SK-N-SH (cell line): Measurements from ENCODE around the gene TBC1D16. TPM values are rescaled to one million over a fixed set of nuclear protein-coding genes. Genes with fewer than 3 reads are reported as not detected.

Experiments used
- CTCF ChIA-PET: fragments of 300-600, 350-600 bp; formaldehyde crosslinking; extraction: SDS; loops from one replicate; lab custom pipeline; 2021; lab: Yijun Ruan, JAX
- POLR2A ChIA-PET: fragments of 350-600 bp; sonication (Branson Sonifier 250); formaldehyde crosslinking; extraction: SDS; loops from one replicate; lab custom pipeline; 2020; ENCODE audit warnings: antibody characterized with exemption, inconsistent platforms; lab: Yijun Ruan, JAX
- DNase-seq: peaks from one replicate; pipeline ENCODE4 v3.0.0; 2012
- H2AFZ ChIP-seq: fragments of 200-600 bp; sonication (generic); 2 replicates; pipeline ENCODE4 v1.8.1; 2016; ENCODE audit warnings: antibody characterized with exemption, mild to moderate bottlenecking, low read depth
- H3F3A ChIP-seq: fragments of 200-600 bp; sonication (generic); replicated peaks from 2 replicates; pipeline ENCODE3; 2016; ENCODE audit warnings: antibody characterized with exemption, mild to moderate bottlenecking; ENCODE audit not compliant: insufficient read depth
- H3K27ac ChIP-seq, 2 experiments: fragments of 200-500 bp in 1 of 2; fragments of 200-600 bp in 1 of 2; sonication (Bioruptor generic) in 1 of 2; sonication (generic), shearing (Covaris generic) in 1 of 2; 2 replicates each; pipeline versions ENCODE4 v1.5.1 to v1.6.1; 2014 to 2016; ENCODE audit warnings: low read depth in 2 of 2, inconsistent platforms in 1 of 2, low read length in 1 of 2, mild to moderate bottlenecking in 1 of 2, mixed read lengths in 1 of 2
- H3K27me3 ChIP-seq: fragments of 200-600 bp; sonication (generic), shearing (Covaris generic); 2 replicates; pipeline ENCODE4 v1.6.1; 2016; ENCODE audit warnings: mixed run types; ENCODE audit not compliant: insufficient read depth
- H3K36me3 ChIP-seq, 2 experiments: fragments of 200-500 bp in 1 of 2; fragments of 200-600 bp in 1 of 2; sonication (Bioruptor generic) in 1 of 2; sonication (generic) in 1 of 2; replicated peaks in 1 of 2; 2 replicates each; pipeline versions ENCODE3 to v1.5.1; 2014 to 2016; ENCODE audit warnings: low read length in 1 of 2, mild to moderate bottlenecking in 1 of 2; ENCODE audit not compliant: insufficient read depth in 2 of 2, control insufficient read depth in 1 of 2
- H3K4me1 ChIP-seq, 2 experiments: fragments of 200-500 bp in 1 of 2; fragments of 200-600 bp in 1 of 2; sonication (Bioruptor generic) in 1 of 2; sonication (generic), shearing (Covaris generic) in 1 of 2; 2 replicates each; pipeline versions ENCODE4 v1.5.1 to v1.6.1; 2014 to 2016; ENCODE audit warnings: low read depth in 1 of 2, low read length in 1 of 2, mixed run types in 1 of 2; ENCODE audit not compliant: insufficient read depth in 2 of 2, control insufficient read depth in 1 of 2
- H3K4me2 ChIP-seq: fragments of 200-600 bp; sonication (generic), shearing (Covaris generic); 2 replicates; pipeline ENCODE4 v1.6.1; 2017; ENCODE audit warnings: mixed run types
- H3K4me3 ChIP-seq, 2 experiments: fragments of 200-500 bp in 1 of 2; fragments of 200-600 bp in 1 of 2; sonication (Bioruptor generic) in 1 of 2; sonication (generic), shearing (Covaris generic) in 1 of 2; 2 replicates each; pipeline versions ENCODE4 v1.5.1 to v1.8.1; 2014 to 2016; ENCODE audit warnings: low read depth in 2 of 2, inconsistent platforms in 1 of 2, low read length in 1 of 2, mild to moderate bottlenecking in 1 of 2, mixed read lengths in 1 of 2, moderate library complexity in 1 of 2
- H3K79me2 ChIP-seq: fragments of 200-600 bp; sonication (generic); 2 replicates; pipeline ENCODE4 v1.8.1; 2017; ENCODE audit warnings: mild to moderate bottlenecking; ENCODE audit not compliant: insufficient read depth
- H3K9ac ChIP-seq: fragments of 200-600 bp; sonication (generic); 2 replicates; pipeline ENCODE4 v1.6.1; 2017; ENCODE audit warnings: mixed run types
- H3K9me2 ChIP-seq: fragments of 200-600 bp; sonication (generic); 2 replicates; pipeline ENCODE4 v1.6.1; 2017; ENCODE audit warnings: mixed run types
- H3K9me3 ChIP-seq: fragments of 200-600 bp; sonication (generic); 2 replicates; pipeline ENCODE4 v1.6.1; 2017; ENCODE audit warnings: mixed run types, mild to moderate bottlenecking, moderate library complexity
- H4K20me1 ChIP-seq: fragments of 200-600 bp; sonication (generic); 2 replicates; pipeline ENCODE4 v1.6.1; 2017; ENCODE audit warnings: mild to moderate bottlenecking, mixed run types; ENCODE audit not compliant: insufficient read depth
- GABPA ChIP-seq: IDR thresholded peaks from 2 replicates; pipeline ENCODE4 v1.4.0; 2012; ENCODE audit warnings: low read depth, mild to moderate bottlenecking
- GATA2 ChIP-seq: sonication (generic); formaldehyde crosslinking; IDR thresholded peaks from 2 replicates; pipeline ENCODE4 v1.5.0; 2020; ENCODE audit warnings: mild to moderate bottlenecking, missing genetic modification reagents
- JUND ChIP-seq: IDR thresholded peaks from 2 replicates; pipeline ENCODE4 v1.4.0; 2012
- MEF2A ChIP-seq: IDR thresholded peaks from 2 replicates; pipeline ENCODE4 v1.4.0; 2012; ENCODE audit warnings: low read depth, borderline replicate concordance
- PBX3 ChIP-seq: IDR thresholded peaks from 2 replicates; pipeline ENCODE4; 2012
- POLR2AphosphoS5 ChIP-seq: IDR thresholded peaks from 2 replicates; pipeline ENCODE4 v1.6.1; 2012; ENCODE audit warnings: low read depth, low read length
- RAD21 ChIP-seq: IDR thresholded peaks from 2 replicates; pipeline ENCODE4 v1.6.1; 2012; ENCODE audit warnings: mild to moderate bottlenecking, low read length
- RCOR1 ChIP-seq: fragments of 150-350 bp; IDR thresholded peaks from 2 replicates; pipeline ENCODE4 v1.6.1; 2017; ENCODE audit warnings: antibody characterized with exemption, low read length
- REST ChIP-seq: IDR thresholded peaks from 2 replicates; pipeline ENCODE4 v1.6.1; 2012; ENCODE audit warnings: mild to moderate bottlenecking, low read depth, low read length, moderate library complexity
- RFX5 ChIP-seq: IDR thresholded peaks from 2 replicates; pipeline ENCODE4 v1.6.1; 2012; ENCODE audit warnings: mild to moderate bottlenecking, improper control_type of control experiment, low read length
- RXRA ChIP-seq: IDR thresholded peaks from 2 replicates; pipeline ENCODE4 v1.4.0; 2012; ENCODE audit warnings: low read depth, mild to moderate bottlenecking, borderline replicate concordance
- SIN3A ChIP-seq: IDR thresholded peaks from 2 replicates; pipeline ENCODE4 v1.6.1; 2012; ENCODE audit warnings: low read depth, mild to moderate bottlenecking, low read length, moderate library complexity, borderline replicate concordance
- SMC3 ChIP-seq: IDR thresholded peaks from 2 replicates; pipeline ENCODE4 v1.6.1; 2012; ENCODE audit warnings: low read depth, low read length, improper control_type of control experiment
- USF1 ChIP-seq: IDR thresholded peaks from 2 replicates; pipeline ENCODE4 v1.4.0; 2012; ENCODE audit warnings: low read depth, borderline replicate concordance
- WGBS: methylation state at CpG from one replicate; pipeline ENCODE4 v1.1.6; 2017; ENCODE audit warnings: low lambda C conversion rate; 5-methylcytosine and 5-hydroxymethylcytosine counted together
- polyA plus RNA-seq, 3 experiments: library from polyadenylated mRNA; depleted of rRNA; stranded (reverse); fragments of >200 nt; gene quantifications; 2 replicates each; pipeline ENCODE4 v1.2.3, GENCODE V29; 2012

TBC1D16 gene
- polyA plus RNA-seq, 1 of the 3 experiments (the other 2 are of a cell fraction): 14.5 TPM

- H3K79me2 ChIP-seq: no peaks in the 10 kb centered on the region
- no peaks in the 10 kb centered on the region for H3K27me3 ChIP-seq
- H3K9ac ChIP-seq: no peak overlapping the region
- POLR2A ChIA-PET: interaction anchor here (0.6 kb wide), 1 partner anchor 8 kb away, joined by 3 read pairs; no protein-coding TSS in a partner anchor
- peaks cover 14% of the 10 kb centered on the region for H4K20me1 ChIP-seq
- no peak overlapping the region for H2AFZ ChIP-seq
- no peak overlapping the region for H3K4me3 ChIP-seq
- TF ChIP-seq RCOR1: no peak
- TF ChIP-seq MEF2A: no peak
- no peak for TF ChIP-seq RXRA
- TF ChIP-seq JUND: no peak
- TF ChIP-seq GATA2 (CRISPR knock-in tag): no peak
- no peak for TF ChIP-seq PBX3
- no peak for TF ChIP-seq USF1
- no peak for TF ChIP-seq SMC3
- no peak for TF ChIP-seq SIN3A
- TF ChIP-seq RAD21: no peak
- no peak for TF ChIP-seq POLR2AphosphoS5
- no peak for TF ChIP-seq REST
- TF ChIP-seq GABPA: no peak
- no peak for TF ChIP-seq RFX5
- no peaks in the 10 kb centered on the region for H3K9me3 ChIP-seq
- H3F3A ChIP-seq: no peaks in the 10 kb centered on the region
- DNase-seq: peak; percentile 40
- no peaks in the 10 kb centered on the region for H3K9me2 ChIP-seq
- CTCF ChIA-PET: interaction anchor here (0.6 to 1.2 kb wide), 4 partner anchors 21 to 202 kb away, joined by 3 read pairs; no protein-coding TSS in a partner anchor
- no peak overlapping the region for H3K4me2 ChIP-seq
- H3K36me3 ChIP-seq: peaks cover 0 to 61% of the 10 kb centered on the region in 2 experiments
- peaks cover 0 to 3% of the 10 kb centered on the region in 2 experiments; a peak in 2 of 4 replicates for H3K4me1 ChIP-seq
- H3K27ac ChIP-seq: no peak overlapping the region
- WGBS: 94% methylated on average over 26 of the region's 29 CpGs
Observed at GRCh38 chr17:79948945-79949655, 86.6 kb downstream of the TBC1D16 start.
